ENCODE results near the gene EEF1A1.
"Not testable (repeated sequence)": the region's sequence is repeated elsewhere in the genome, so short reads cannot be mapped to it uniquely, and the experiment has no call there.

The EEF1A1 gene

DNA sequence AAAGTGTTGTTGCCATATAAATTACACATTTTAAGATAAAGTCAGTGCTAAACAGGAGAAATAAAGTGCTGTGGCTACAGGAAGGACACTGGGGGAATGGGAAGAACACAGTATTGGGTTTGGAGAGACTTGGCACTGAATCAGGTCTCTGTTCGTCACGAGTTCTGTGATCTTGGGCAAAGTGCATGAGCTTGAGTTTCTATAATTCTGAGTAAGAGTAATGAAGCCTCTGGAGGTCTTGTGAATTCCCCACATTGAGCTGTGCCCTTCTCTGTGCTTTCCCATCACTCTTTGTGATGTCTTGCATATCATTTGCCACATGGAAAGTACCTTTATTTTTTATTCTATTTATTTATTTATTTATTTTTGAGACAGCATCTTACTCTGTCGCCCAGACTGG, 16.8 kb upstream of the EEF1A1 start:
- no peak for DNase-seq (ENCODE audit: low spot score)

DNA sequence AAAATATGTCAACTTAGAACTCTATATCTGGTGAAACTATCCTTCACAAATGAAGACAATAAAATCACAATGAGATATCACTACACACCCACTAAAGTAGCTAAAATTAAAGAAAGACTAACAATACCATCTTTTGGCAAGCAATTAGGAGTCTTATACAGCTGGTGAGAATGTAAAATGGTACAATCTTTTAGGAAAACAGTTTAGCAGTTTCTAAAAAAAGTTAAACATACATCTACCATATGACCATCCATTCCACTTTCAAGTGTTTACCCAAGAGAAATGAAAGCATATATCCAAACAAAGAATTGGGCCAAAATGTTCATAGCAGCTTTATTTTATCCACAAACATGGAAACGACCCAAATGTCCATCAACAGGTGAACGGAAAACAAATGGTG, 13.8 kb upstream of the EEF1A1 start:
- DNase-seq (ENCODE audit: low spot score), result no peak

DNA sequence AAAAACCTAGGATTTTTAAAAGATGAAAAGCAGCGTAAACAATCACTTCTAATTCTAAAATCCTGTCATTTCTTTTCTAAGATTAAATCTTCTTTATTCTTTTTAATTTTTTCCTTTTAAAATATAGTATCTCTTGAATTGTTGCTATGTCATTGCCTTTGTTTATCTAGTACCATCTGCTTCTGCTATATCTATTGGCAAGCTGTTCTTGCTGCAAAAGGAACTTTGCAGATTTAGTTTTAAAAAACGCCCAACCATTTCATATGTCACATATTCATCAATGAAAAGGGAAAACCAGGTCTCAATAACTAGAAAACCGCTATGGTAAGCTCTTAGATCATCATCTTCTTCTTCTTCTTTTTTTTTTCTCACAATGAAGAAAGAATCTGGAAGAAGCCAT, 11.5 kb upstream of the EEF1A1 start:
- no peak for DNase-seq (ENCODE audit: low spot score)

- no peak for DNase-seq (ENCODE audit: low spot score)
Measured at GRCh38 chr6:73528897-73529296, 8.1 kb upstream of the EEF1A1 start.

DNA sequence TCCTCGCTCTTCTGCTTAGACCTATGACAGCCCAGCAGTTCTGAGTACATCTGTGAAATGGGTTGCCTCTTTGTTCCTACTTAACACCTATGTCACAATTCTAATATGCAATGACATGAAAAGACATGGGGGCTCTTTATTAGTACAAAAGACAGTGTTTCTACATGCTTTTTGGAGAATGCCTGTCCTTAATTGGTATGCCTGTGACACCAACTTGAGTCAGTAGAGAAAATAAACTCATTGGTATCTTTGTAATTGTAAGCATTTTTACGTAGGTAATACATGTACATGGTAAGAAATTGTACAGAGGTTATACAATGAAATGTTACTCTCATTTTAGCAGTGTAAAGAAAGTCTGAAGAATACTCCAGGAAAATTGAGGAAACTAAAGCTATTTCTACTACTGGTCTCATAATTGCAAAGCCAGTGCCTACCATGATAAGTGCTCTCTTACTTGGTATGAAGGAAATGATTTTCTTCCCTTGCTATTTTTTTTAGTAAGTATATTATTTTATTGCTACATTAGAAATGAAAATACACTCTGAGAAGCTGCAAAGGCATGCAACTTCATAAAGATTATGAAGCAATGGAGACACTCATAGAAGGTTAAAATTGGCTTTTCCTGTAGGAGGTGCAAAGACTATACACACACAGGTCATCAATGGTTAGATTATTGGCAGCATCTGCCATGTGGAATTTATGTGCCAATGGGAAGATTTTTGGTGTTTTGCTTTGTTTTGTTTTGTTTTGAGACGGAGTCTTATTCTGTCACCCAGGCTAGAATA, 4.9 kb upstream of the EEF1A1 start:
- DNase-seq (ENCODE audit: low spot score), result no peak

- no peak for DNase-seq (ENCODE audit: low spot score)
Measured at GRCh38 chr6:73523434-73524123, 2.7 kb upstream of the EEF1A1 start.

DNA sequence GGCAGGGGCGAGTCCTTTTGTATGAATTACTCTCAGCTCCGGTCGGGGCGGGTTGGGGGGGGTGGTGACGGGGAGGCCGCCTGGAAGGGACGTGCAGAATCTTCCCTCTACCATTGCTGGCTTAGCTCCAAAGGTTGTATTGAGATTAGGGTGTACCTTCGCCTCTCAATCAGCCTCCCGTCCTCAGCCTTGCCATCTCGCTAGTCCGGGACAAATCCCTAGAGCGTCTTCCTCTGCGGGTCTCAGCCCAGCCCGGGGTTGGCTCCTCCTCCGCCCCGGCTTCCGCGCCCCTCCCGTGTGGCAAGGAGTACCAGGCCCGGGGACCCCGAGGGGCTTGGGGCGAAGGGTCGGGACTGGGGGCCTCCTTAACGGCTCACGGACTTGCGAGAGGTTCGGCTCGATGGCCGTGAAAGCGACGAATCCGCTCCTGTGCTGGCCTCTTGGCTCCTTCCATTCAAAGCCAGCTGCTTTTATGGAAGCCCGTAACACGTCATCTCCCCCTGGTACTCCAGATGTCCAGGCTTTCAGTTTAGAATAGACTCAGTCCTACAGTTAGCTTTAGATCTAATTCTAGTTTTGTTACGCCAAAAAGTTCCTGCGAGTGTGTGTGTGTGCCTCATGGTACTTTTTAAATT, 636 bp upstream of the EEF1A1 start:
- peak; percentile 64 for DNase-seq (ENCODE audit: low spot score)

- DNase-seq (ENCODE audit: low spot score), result peak; percentile 54
Measured at GRCh38 chr6:73519926-73520687, 725 bp downstream of the EEF1A1 start.

GRCh38 chr6:73518982-73519881, 1.6 kb downstream of the EEF1A1 start:
- DNase-seq (ENCODE audit: low spot score), result not testable (repeated sequence)

GRCh38 chr6:73518100-73518981, 2.5 kb downstream of the EEF1A1 start:
- not testable (repeated sequence) for DNase-seq (ENCODE audit: low spot score)

GRCh38 chr6:73516514-73517489, 4.0 kb downstream of the EEF1A1 start:
- DNase-seq (ENCODE audit: low spot score), result no peak

- no peak for DNase-seq (ENCODE audit: low spot score)
Measured at GRCh38 chr6:73515204-73515655, 5.6 kb downstream of the EEF1A1 start.

- DNase-seq (ENCODE audit: low spot score), result no peak
Measured at GRCh38 chr6:73514746-73515110, 6.1 kb downstream of the EEF1A1 start.

DNA sequence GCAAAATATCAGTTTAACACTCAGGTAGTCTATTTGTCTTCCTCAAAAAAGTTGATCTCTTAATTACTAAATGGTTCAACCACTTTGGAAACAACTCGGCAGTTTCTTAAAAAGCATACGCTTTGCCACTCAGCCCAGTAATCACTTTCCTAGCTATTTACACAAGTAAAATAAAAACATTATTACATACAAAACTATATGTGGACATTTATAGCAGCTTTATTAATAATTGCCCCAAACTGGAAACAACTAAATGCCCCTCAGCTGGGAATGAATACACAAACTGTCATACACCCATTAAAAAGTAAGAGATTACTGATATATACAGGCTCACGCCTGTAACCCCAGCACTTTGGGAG, 7.4 kb downstream of the EEF1A1 start:
- DNase-seq (ENCODE audit: low spot score), result no peak

- no peak for DNase-seq (ENCODE audit: low spot score)
Measured at GRCh38 chr6:73511796-73512195, 9.0 kb downstream of the EEF1A1 start.

GRCh38 chr6:73509851-73510250, 11.0 kb downstream of the EEF1A1 start:
- no peak for DNase-seq (ENCODE audit: low spot score)

DNA sequence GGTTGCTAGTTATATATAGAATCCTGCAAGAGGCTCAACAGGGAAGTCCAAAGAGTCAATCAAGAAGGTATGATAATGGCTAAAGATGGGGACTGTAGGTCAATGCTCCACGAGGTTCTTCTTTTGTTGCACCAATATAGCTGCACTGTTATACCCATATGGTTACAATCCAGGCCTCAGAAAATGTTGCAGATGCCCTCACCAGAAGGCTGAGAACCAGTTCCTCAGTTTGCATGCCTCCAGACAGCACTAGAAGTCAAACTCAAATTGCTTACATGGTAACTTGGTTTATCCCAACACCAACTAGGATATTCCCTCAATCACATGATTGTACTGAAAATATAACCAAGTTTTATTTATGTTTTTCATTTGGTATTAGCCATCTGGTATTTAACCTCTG, 12.1 kb downstream of the EEF1A1 start:
- no peak for DNase-seq (ENCODE audit: low spot score)

- no peak for DNase-seq (ENCODE audit: low spot score)
Measured at GRCh38 chr6:73506246-73506645, 14.6 kb downstream of the EEF1A1 start.

- DNase-seq (ENCODE audit: low spot score), result not testable (repeated sequence)
Measured at GRCh38 chr6:73505705-73506104, 15.1 kb downstream of the EEF1A1 start.
